Nephron (organoid): ENCODE data around the gene NAA25.
"Not testable (repeated sequence)": the region's sequence is repeated elsewhere in the genome, so short reads cannot be mapped to it uniquely, and the experiment has no call there.

Source experiments
- H3K27ac Mint-ChIP-seq, 3 experiments: 2 replicates each; pipeline ENCODE4 v1.8.0; 2020; ENCODE audit warnings: mixed read lengths in 3 of 3, mild to moderate bottlenecking in 2 of 3, moderate library complexity in 1 of 3
- H3K27me3 Mint-ChIP-seq: 2 replicates; pipeline ENCODE4 v1.8.0; 2021; ENCODE audit warnings: low read depth, mild to moderate bottlenecking, moderate library complexity, mixed read lengths
- H3K36me3 Mint-ChIP-seq: 2 replicates; pipeline ENCODE4 v1.8.0; 2020; ENCODE audit warnings: low read depth, mixed read lengths
- H3K4me1 Mint-ChIP-seq: 2 replicates; pipeline ENCODE4 v1.8.0; 2020; ENCODE audit warnings: mixed read lengths
- H3K4me3 Mint-ChIP-seq, 3 experiments: 2 replicates each; pipeline ENCODE4 v1.8.0; 2020; ENCODE audit warnings: mild to moderate bottlenecking in 3 of 3, mixed read lengths in 3 of 3, moderate library complexity in 2 of 3
- H3K9me3 Mint-ChIP-seq: 2 replicates; pipeline ENCODE4 v1.8.0; 2020; ENCODE audit warnings: mixed read lengths
- CTCF ChIP-seq, 3 experiments: fragments of 200-600 bp; sonication (generic); IDR thresholded peaks; one replicate each; pipeline ENCODE4 v1.5.0; 2021; ENCODE audit warnings: antibody characterized with exemption in 3 of 3; ENCODE audit not compliant: unreplicated experiment in 3 of 3

NAA25 gene

GRCh38 chr12:112112409-112113133, 4.0 kb upstream of the NAA25 start:
- H3K27ac Mint-ChIP-seq: peak overlapping the region; percentile 53 to 83 (median 81)
- H3K9me3 Mint-ChIP-seq: no peaks in the 10 kb centered on the region
- H3K4me1 Mint-ChIP-seq: peaks cover 27% of the 10 kb centered on the region
- H3K27me3 Mint-ChIP-seq: no peaks in the 10 kb centered on the region
- H3K4me3 Mint-ChIP-seq: peak overlapping the region in 2 of 3 experiments; percentile 4 to 7
- no peaks in the 10 kb centered on the region for H3K36me3 Mint-ChIP-seq
- no peak for TF ChIP-seq CTCF (IDR thresholded peaks at IDR 0.05; ENCODE audit: unreplicated experiment in 3 of 3)

- TF ChIP-seq CTCF (IDR thresholded peaks at IDR 0.05; ENCODE audit: unreplicated experiment in 3 of 3): no peak
- Mint-ChIP-seq H3K27ac (peak overlapping the region; percentile 53 to 83 (median 81)), H3K27me3 (no peaks in the 10 kb centered on the region), H3K9me3 (no peaks in the 10 kb centered on the region), H3K36me3 (no peaks in the 10 kb centered on the region), H3K4me1 (peaks cover 29% of the 10 kb centered on the region), H3K4me3 (peak overlapping the region in 2 of 3 experiments; percentile 4 to 7)
These were observed 3.3 kb upstream of the NAA25 start for GRCh38 chr12:112111931-112112330.

GRCh38 chr12:112110787-112111662, 2.4 kb upstream of the NAA25 start:
- peaks cover 30% of the 10 kb centered on the region for H3K4me1 Mint-ChIP-seq
- not testable (repeated sequence) for H3K9me3 Mint-ChIP-seq, H3K36me3 Mint-ChIP-seq, H3K27me3 Mint-ChIP-seq
- H3K4me3 Mint-ChIP-seq: peak overlapping the region in 2 of 3 experiments; percentile 69 to 77
- peak overlapping the region; percentile 93 to 99 (median 93) for H3K27ac Mint-ChIP-seq

- TF ChIP-seq CTCF (IDR thresholded peaks at IDR 0.05; ENCODE audit: unreplicated experiment in 3 of 3): no peak
- Mint-ChIP-seq H3K36me3 (no peaks in the 10 kb centered on the region), H3K27me3 (no peaks in the 10 kb centered on the region), H3K4me3 (peak overlapping the region; percentile 98 to 99 (median 98)), H3K27ac (peak overlapping the region; percentile 97 to 99 (median 99)), H3K4me1 (peaks cover 47% of the 10 kb centered on the region), H3K9me3 (no peaks in the 10 kb centered on the region)
These were observed 1.0 kb downstream of the NAA25 start for GRCh38 chr12:112107306-112108201.

GRCh38 chr12:112105891-112106290, 2.7 kb downstream of the NAA25 start:
- H3K27me3 Mint-ChIP-seq: no peaks in the 10 kb centered on the region
- peaks cover 41% of the 10 kb centered on the region for H3K4me1 Mint-ChIP-seq
- peaks cover 9% of the 10 kb centered on the region for H3K36me3 Mint-ChIP-seq
- no peaks in the 10 kb centered on the region for H3K9me3 Mint-ChIP-seq
- TF ChIP-seq CTCF (IDR thresholded peaks at IDR 0.05; ENCODE audit: unreplicated experiment in 3 of 3): no peak
- no peak overlapping the region for H3K27ac Mint-ChIP-seq
- peak overlapping the region; percentile 12 to 70 (median 60) for H3K4me3 Mint-ChIP-seq
